Stimulated activated CD8-positive, alpha-beta memory T cell treated with anti-CD3 and anti-CD28 coated beads, Interleukin-7, amount 100 ng/mL, for 1 hour (primary cell): ENCODE measurements around the gene MAP4K3.

Source experiments
- DNase-seq, 2 donors: peaks; one replicate each; pipeline ENCODE4 v3.0.0-alpha.2; 2020; ENCODE audit warnings: low read depth in 2 of 2

MAP4K3 gene

GRCh38 chr2:39436592-39437521, at the start of gene MAP4K3:
Gene MAP4K3 (minus strand): TSS chr2:39437285. CDS start chr2:39436987, 298 bp downstream.
- DNase-seq: peak; percentile 50 to 55

GRCh38 chr2:39486071-39486470, 49.0 kb upstream of the MAP4K3 start:
- no peak for DNase-seq

- no peak for DNase-seq
Measured at GRCh38 chr2:39484620-39485495, 47.8 kb upstream of the MAP4K3 start.

GRCh38 chr2:39484206-39484605, 47.1 kb upstream of the MAP4K3 start:
- no peak for DNase-seq

DNA sequence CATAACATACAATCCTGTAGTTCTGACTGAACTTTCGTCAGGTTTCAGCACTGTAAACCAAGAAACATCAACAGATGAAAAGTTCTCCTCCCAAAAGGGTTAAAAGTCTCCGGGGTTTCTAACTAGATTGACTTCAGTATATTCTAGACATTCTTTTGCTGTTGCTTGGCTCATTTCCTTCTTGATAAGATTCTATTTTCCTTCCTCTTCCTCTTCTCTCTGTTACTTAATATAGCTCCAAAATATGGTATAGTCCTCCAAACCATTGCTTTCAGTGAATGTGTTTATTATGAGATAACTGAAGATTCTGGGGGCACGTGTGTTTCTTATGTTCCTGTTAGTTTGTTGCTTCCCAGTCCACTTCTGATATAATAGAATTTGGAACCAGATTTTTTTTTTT, 46.4 kb upstream of the MAP4K3 start:
- no peak for DNase-seq

- no peak for DNase-seq
Measured at GRCh38 chr2:39481611-39482010, 44.5 kb upstream of the MAP4K3 start.

- DNase-seq: no peak
Measured at GRCh38 chr2:39479696-39480095, 42.6 kb upstream of the MAP4K3 start.

DNA sequence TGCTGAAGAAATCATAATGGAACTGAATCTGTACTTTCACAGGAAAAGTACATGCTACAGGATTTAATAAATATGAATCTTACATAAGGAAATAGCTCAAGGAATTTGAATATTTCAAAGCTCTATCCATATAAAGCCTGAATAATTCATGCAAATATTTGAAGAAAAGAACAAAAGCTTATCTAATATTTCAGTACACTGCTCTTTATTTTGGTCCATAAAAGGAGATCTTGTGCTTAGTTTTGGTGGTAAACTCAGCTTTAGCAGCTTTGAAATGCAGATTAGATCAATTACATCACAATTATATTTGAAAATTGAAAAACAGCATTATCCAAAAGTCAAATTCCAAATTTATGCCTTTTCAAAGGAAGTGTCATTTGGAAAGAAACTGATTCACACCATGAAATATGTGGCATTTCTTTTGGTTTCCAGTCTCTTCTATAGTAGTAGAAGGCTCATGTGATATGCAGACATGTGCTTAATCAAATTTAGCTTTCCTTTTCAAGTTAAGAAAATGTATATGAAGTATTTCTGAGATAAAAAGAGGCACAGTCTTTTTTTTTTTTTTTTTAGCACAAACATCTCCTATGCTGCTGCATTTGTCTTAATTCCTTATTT, 42.1 kb upstream of the MAP4K3 start:
- no peak for DNase-seq

DNA sequence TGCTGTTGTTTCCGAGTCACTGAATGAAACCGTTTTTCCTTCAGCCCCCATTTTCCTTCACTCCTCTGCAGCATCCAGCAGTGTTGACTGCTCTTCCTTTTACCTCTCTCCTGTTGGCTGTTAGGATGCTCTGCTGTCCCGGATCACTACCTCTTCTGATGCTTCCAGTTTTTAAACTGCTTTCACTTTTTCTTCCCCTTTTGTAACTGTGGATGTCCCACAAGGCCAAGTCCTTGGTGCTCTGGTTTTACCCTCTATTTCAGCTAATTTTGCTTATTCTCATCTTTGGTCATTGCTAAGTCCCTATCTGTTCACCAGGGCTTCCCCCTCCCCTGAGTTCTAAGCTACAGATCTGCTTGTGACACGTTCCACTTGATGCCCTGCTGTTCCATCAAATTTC, 39.4 kb upstream of the MAP4K3 start:
- no peak for DNase-seq

DNA sequence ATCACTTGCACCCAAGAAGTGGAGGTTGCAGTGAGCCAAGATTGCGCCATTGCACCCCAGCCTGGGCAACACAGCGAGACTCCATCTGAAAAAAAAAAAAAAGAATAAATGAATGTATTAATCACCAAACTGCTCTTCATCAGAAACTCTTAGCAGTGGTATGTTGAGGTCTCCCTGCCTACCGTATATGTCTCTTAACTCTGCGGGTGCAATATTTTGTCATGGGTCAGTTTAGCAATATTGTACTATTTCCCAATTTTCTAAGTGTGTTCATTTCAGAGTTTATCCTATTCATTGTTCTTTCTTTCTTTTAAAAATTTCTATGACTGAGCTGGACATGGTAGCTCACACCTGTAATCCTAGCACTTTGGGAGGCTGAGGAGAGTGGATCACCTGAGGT, 37.9 kb upstream of the MAP4K3 start:
- no peak for DNase-seq

GRCh38 chr2:39470580-39470979, 33.5 kb upstream of the MAP4K3 start:
- no peak for DNase-seq

DNA sequence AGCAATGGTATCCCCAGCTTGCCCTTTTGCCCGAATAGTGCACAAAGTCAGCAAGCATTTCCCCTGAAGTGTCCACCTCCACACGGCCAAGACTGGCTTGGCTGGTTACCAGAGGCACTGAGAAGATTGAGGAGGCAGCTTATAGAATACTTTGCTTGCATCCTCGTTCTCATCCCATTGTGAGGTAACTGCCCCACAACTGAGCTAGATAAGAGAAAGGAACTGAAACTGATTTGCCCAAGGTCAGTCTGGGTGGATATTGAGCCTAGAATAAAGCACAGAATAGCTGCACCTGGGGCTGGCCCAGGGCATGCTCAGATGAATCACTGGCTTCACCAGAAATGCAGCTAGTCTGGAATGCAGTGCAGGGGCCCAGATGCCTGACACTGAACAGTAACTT, 32.7 kb upstream of the MAP4K3 start:
- DNase-seq: no peak

GRCh38 chr2:39468579-39469451, 31.7 kb upstream of the MAP4K3 start:
- no peak for DNase-seq

DNA sequence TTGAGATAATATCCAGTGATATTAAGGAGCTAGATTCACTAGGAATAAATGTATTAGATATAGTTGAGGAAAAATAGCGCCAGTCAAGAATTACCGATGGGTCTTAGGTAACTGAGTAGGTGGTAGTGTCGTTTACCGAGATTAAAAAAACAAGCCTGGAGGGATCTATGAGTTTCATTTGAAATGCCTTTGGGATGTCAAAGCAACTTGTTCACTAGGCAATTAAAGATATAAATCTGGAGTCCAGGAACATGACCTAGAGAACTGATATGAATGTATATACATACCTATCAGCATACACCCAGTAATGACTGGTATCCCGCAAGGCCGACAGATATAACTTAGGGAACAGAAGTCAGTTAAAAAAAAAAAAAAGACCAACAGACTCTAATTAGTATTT, 29.2 kb upstream of the MAP4K3 start:
- no peak for DNase-seq

- no peak for DNase-seq
Measured at GRCh38 chr2:39464864-39465263, 27.8 kb upstream of the MAP4K3 start.

GRCh38 chr2:39455826-39456225, 18.7 kb upstream of the MAP4K3 start:
- no peak for DNase-seq

DNA sequence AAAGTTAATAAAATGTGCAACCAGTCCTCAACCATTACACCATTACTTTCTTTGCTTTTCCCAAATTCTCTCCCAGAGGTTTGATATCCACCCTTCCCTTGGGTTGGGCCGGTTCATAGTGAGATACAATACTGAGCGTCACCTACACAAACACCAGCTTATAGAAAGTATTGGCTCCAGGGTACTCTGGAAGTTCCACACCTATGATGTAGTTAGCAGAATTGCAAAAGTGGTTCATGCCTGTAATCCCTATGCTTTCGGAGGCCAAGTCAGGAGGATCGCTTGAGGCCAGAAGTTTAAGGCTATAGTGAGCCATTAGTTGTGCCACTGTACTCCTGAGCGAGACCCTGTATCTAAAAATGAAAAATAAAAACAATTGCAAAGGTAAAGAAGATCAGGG, 15.3 kb upstream of the MAP4K3 start:
- no peak for DNase-seq

- no peak for DNase-seq
Measured at GRCh38 chr2:39451954-39452353, 14.9 kb upstream of the MAP4K3 start.

DNA sequence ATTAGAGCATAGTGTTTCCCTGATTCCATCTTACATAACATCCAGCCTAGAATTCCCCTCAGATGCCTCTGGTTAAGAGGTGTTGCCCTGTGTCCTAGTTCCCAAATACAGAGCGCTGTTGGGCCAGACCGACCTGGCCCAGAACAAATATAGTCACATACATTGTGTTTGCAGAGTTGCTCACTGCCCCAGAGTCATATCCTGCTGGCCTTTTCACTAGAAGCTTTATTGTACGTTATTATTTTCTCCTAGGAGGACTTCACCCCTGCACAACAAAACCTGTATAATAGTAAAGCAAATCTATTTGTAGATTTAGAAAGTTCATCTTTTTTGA, 11.1 kb upstream of the MAP4K3 start:
- no peak for DNase-seq

GRCh38 chr2:39447266-39448168, 10.4 kb upstream of the MAP4K3 start:
- DNase-seq: no peak
